HG03097 (cell line): Measurements from ENCODE around the gene TMEM191C.
"Not testable (repeated sequence)": the region's sequence is repeated elsewhere in the genome, so short reads cannot be mapped to it uniquely, and the experiment has no call there.

Source experiments
- ATAC-seq: cut with Tn5 transposase; IDR thresholded peaks from one replicate; pipeline ENCODE4 v1.9.1; 2021; ENCODE audit not compliant: unreplicated experiment, low FRiP score

The TMEM191C gene

DNA sequence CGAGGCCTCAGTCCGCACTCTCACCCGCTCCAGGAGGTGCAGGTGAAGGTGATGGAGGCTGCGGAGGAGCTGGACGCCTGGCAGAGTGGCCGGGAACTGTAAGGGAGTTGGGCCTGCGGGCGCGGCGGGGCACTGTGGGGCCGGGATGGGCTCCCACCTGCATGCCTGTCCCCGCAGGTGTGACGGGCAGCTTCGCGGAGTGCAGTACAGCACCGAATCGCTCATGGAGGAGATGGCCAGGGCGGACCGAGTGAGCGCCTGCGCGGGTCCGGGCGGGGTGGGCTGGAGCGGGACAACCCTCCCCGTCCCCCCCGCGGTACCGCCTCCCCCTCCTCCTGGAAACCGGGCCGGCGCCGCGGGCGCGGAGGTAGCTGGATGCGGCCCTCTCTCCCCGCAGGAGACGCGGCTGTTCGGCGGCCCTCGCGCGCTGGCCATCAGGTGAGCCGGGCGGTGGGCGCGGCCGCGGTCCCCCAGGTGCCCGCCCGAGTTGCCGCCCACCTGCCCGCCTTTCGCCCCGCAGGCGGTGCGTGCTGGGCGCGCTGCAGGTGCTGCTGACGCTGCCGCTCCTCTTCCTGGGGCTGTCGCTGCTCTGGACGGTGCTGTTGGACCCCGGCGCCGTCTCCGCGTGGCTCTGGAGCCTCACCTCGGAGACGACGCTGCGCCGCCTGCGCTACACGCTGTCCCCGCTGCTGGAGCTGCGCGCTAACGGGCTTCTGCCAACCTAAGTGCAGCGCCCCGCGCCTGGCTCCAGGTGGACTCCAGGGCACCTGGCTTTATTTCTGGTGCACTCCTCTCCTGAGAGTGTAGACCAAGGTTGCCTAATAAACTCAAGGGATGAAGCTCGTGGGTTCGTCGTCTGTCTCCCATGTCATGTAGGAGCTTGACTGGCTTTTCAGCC is 2.2 kb downstream of the TMEM191C start:
- not testable (repeated sequence) for ATAC-seq

DNA sequence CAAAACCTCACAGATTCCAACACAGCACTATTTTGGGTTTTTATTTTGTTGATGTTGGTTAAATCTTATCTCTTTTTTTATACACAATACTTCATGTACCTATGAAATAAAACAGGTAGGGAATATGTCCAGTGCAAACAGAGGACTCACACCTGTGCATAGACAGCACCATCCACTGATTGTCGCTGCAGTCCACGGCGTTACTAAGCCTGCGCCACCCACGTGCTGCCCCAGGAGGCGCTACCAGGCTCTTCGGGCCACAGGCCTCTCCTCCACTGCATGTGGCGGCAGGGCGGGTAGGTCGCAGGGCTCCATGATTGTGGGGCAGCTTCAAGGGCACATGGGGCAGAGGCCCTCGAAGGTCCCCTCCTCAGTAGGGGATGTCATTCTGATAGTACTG is 5.8 kb downstream of the TMEM191C start:
- ATAC-seq, result not testable (repeated sequence)

DNA sequence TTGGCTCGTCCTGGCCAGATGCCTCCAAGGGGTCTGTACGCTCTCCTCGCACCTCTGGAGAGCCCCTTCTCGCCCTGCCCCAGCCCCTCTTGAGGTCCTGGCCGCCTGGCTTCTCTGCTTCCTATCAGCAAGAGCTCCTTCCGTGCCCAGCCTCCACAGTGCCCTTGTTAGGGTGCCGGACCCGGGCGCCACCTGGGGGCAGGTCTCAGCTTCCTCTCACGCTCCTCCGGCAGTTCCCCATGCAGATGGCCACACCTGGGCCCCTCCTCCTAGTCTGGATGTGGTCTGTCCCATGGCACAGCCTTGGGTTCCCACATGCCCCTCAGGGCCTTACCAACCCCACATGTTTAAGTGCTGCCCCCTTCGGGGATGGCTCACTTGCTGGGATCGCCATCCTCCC is 6.5 kb downstream of the TMEM191C start:
- not testable (repeated sequence) for ATAC-seq

DNA sequence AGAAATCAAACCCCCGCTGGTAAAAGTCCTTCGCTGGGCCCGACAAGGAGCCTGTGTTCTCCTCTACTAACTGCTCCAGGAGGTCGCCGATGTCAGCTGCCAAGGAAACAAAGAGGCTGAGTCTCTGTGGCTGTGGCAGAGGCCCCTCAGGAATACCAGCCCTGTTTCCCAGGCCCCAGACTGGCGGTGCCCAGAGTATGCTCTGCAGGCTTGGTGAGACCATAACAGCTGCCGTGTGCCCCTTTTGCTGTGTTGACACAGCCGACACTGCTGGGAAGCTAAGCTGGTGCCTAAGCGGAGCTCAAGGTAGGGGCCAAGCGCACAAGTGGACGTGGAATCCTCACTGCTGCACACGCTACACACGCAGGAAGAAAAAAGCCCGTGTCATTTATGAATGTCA is 16.9 kb downstream of the TMEM191C start:
- ATAC-seq, result not testable (repeated sequence)

DNA sequence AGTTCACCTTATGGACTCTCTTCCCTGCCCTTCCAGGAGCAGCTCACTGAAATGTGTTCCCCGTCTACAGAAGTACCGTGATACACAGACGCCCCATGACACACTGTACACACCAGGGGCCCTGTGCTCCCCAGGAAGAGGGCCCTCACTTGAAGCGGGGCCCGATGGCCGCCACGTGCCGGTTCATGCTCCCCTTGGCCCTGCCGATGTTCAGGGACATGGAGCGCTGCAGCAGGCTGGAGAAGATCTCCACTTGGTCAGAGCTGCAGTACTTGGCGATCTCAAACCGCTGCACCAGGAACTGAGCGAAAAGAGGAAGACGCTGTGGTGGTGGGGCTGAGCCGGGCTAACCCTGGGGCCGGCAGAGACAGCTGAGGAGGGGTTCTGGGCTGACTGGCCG is 20.5 kb downstream of the TMEM191C start:
- ATAC-seq, result not testable (repeated sequence)

DNA sequence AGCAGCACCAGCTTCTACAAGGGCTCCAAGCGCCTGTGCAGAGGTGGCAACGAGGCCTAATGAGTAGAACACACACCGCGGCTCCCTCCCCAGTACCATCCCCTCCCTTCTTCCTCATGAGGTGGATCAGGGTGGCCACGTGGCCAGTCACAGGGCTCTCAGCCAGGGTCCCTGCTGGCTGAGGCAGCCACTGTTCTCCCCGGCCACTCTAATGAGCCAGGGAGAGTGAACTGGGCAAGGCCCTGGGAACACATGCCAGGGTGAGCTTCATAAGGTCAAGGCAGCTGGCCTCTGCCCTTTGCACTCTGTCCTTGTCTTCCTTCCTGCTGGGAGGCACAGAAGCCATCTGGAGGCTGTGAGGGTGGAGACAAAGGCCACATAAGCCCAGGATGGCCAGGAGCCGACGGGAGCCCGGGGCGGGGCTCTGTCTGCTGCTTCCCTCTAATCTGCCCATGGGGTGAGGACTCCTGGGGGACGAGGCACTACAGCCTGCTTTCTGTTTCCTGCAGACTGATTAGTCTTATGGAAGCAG is 22.0 kb downstream of the TMEM191C start:
- not testable (repeated sequence) for ATAC-seq

DNA sequence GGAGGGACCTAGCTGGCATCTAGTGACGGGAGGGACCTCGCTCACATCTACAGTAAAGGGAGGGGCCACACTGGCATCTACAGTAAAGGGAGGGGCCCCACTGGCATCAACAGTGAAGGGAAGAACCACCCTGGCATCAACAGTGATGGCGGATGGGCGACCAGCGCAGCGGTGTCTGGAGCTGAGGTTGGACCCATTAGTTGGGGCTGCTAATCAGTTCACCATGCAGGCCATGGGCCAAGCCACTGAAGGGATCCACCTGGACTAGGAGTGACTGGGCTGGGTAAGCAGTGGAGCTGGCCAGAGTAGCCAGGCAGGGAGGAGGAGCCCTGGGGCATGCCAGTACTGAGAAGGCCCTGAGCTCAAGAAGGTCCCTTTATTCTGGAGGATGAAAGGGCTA is 23.4 kb downstream of the TMEM191C start:
- not testable (repeated sequence) for ATAC-seq

DNA sequence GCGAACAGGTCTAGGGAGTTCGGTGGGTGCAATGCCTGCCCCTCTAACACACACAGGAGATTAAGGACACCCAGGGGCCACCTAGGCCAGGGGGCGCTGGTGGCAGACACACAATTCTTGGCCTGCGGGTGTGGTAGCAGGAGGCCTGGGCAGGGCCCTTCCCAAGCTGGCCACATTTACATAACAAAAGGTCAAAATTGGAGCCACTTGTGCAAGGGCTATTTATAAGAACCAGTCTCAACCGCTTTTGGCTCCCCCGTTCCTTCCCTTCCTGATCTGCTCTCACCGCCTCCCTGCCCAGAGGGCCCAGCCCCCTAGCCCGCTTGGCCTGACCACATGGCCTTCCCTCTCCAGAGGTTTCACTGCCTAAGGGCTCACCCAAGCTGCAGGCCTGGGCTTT is 25.1 kb downstream of the TMEM191C start:
- ATAC-seq, result not testable (repeated sequence)

DNA sequence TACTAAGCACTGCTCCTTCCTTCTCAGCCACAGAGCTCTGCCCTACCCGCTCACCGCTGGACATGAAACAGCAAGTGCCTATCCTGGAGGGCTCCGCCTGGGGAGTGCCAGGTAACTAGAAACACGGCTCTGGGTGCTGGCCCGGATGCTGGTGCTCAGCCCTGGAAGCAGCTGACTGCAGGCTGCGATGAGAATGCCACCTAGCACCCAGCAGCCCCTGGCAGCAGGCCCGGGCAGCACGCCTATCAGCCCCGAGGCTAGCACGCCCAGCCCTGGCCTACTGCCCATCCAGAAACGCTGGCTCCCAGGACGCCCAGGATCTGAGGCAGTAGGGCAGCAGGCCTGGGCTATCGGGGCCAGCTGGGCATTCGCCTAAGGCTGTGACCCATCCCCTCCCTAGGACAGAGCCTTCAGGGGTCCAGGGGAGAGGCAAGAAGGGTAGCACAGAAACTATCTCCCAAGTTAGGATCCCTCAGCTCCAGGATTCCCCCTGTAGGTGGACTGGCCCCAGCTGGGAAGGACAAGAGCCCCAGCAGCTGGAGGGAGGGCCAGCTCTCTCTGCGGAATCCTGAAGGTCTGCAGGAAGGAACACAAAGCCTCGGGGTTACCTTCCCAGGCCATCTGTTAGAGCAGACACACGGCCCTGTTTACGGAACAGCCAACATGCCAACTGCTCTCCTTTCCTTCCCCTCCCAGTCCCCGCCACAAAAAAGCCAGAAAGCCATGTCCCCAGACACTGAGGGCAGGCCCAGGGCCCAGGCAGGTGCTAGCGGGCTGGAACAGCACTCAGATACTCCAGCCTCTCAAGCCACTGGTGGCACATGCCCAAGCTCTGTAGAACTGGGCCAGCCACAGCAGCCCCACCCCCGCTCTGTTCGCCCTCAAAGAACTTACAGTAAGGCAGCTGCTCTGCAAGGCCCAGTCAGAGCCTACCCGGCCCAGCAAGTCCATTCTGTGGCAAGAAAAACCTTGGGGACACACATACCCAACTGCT is 26.9 kb downstream of the TMEM191C start:
- ATAC-seq, result not testable (repeated sequence)

DNA sequence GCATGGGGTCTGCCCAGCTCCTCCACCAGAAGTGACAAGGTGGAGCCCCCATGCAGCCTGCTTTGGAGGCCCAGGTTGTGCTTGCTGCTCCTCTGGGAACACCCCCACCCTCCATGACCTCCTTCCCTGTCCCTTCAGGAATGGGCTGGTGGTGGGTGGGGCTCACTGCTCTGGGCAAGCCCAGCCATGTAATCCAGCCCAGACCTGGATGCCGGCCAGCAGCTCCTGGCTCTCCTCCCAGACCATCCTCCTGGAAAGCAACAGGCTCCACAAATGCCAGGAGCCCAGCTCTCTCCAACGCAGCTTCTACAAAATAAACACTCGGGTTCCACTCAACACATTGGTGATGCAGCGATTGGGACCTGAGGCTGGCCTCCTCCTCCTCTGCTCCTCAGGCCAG is 30.8 kb downstream of the TMEM191C start:
- not testable (repeated sequence) for ATAC-seq

DNA sequence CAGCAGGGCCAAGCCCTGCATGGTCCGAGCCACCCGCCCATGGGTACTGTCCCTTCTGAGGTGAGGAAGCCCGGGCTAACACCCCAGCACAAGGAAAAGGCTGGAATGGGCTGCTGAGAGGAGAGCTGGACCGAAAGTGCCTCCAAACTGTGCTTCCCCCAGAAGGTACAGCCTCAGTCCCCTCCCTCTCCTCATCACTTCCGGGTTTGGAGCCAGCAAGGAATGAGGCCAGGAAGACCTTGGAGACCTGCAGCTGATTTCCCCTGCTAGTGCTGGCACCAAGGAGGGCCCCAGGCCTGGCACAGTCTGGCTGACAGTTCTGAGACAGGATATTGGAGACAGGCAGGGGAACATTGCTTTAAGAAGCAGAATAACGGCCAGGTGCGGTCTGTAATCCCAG is 31.3 kb downstream of the TMEM191C start:
- not testable (repeated sequence) for ATAC-seq

DNA sequence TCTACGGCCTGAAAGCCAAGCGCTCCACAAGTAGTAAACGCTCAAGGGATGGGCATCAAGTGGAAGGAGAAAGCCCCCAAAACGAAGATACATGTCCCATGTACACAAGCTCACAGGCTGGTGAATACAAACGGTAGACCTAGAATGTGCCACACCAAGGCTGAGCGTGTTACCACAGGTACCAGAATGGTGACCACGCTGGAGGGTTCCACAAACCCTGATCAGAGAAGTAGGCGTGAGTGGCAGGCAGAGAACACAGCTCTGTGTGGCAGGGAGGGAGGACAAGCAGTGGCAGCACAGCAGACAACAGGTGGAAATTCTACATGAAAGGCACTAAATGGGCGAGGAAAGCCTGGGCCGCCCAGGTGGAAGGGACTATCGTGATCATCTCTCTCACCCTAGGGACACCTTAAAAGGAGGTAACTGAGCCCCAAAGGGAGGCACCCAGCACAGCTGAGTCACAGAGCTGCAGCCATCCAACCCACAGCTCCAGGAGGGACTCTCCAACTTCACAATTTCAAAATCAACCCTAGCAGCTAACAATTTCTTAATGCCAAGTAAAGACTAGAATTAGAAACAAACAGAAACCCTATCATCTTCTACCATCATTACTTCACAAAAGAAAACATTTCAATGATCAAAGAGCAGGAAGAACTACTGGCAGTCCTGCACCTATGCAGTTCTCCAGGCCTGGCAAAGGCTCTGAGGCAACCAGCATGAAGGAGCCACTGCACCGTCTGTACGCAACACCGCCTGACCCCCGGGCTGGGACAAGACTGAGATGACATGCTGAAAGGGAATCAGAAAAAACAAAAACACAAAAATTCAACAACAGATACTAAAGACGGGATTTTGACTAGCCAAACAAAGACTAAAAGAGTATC is 32.7 kb downstream of the TMEM191C start:
- ATAC-seq, result not testable (repeated sequence)

DNA sequence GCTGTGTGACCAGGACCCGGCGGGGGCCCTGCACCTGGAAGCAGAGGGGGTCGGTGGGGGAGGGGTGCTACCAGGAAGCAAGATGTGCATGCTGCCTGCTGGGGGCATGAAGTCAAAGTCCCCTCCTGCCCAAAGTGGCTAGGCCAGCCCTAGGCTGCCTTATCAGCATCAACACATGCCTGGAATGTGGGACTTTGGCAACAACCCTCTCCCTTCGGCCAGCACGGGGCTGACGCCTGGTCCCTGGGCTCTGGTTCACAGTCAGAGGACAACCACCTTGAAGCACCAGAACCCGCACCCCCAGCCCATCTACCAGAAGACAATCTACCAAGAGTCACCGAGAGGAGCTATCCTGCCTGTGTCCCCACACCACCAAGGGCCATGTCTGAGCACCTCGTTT is 43.2 kb downstream of the TMEM191C start:
- not testable (repeated sequence) for ATAC-seq

DNA sequence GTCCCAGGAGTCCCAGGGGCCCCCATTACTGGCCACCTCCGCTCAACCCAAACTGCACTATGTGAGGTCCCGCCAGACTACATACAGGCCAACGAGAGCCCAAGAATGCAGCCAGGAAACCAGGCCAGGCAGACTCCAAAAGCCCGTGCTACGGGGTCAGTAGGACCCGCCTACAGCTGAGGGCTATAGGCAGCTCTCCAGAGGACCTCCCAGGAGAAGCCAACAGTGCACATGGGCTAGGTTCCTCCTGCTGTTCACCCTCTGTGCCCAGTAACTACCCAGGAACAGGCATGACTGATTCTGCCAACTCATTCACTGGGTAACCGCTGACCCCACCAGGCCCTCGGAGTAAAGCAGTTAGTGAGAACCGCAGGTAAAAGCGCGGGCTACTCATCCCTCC is 44.8 kb downstream of the TMEM191C start:
- not testable (repeated sequence) for ATAC-seq

DNA sequence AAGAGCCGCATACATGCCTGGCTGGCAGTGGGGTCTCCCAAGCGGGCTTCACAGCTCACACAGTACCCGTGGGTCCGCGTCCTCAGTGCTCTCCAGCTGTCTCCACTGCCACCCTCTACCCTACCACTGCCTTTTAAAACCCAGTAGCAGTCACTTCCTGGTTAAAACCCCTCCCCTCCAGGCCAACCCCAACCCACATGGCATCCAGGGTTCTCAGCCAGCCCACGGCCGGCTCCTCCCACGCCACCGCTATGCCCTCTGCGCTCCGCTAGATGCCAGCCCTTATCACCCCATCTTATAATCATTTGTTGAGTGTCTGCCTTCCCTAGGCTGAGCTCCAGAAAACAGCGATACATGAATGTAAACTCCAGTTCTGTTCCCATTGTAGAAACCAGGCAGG is 46.9 kb downstream of the TMEM191C start:
- ATAC-seq, result not testable (repeated sequence)

DNA sequence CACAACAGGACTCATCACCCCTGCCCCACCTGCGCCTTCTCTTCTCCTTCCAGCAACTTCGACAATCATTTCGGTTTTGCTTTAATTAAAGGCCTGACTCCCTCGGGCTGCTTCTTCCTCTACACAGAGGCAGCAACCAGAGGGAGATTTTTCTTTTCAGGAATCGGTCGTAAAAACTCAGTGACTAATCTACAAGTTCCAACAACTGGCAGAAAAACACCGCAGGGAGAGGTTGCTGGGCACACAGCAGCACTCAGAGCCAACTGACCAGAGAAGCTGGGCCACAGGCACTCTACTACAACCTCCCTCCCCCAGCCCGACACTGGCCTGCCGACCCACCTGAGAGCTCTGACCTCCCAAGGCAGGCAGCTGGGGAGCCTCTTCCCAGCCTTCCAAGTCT is 48.0 kb downstream of the TMEM191C start:
- not testable (repeated sequence) for ATAC-seq

DNA sequence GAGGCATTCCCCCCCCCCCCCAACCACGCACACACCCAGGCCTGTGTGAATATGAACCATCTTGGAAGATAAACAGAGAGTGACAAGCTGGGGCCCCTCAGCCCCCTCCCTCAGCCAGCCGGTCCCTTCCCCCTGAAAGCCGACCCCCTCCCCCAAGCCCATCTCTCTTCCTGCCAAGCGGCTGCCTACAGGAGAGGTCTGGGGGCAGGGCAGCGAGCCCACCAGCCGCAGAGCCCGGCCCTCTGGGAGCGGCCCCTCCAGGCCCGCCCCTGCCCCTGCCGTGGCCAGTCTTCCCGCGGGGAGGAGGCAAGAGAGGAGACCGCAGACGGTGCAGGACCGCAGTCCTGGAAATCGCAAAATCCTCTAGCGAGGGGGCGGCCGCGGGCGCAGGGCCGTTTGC is 49.3 kb downstream of the TMEM191C start:
- ATAC-seq, result not testable (repeated sequence)

DNA sequence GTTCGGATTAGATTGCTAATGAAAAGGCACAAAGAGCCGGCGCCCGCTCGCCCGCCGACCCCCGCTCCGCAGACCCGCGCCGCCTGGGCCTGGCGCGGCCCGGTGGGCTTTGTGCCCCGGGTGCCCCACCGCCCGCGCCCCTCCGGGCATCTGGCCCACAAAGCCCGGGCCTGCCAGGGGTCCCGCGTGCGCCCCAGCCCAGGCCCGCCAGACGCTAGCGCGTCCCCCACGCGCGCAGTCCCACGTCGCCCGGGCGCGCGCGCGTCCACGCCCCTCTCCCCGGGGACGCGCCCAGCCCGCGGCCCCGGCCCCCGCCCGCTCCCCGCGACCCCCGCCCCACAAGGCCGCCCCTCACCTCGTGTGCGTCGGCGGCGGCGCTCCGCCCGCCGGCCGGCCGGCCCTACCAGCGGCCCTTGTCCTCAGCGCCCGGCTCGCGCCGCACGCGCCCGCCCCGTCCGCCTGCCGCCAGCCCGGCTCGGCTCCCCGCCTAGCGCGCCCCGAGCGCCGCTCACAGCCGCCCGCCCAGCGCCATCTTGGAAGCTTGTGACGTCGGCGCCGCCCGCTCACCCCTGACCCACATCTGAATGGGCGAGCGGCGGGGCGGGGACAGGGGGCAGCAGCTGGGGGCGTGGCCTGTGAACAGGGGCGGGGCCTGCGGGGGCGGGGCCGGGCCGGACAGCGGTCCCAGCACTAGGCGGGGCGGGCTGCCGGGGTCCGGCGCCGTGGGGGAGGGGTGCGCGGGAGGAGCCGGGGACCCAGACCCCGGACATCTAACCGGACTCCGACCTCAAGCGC is 50.0 kb downstream of the TMEM191C start:
- peak; percentile 73 for ATAC-seq
